NCI-H1694 treated with DMSO at 0.1 percent for 48 hours (cell line): Measurements from ENCODE around the gene YTHDC2.
"Not testable (repeated sequence)": the region's sequence is repeated elsewhere in the genome, so short reads cannot be mapped to it uniquely, and the experiment has no call there.

ENCODE experiments used
- DNase-seq: peaks from one replicate; lab custom pipeline; 2025; lab: John Stamatoyannopoulos, UW

YTHDC2 gene

DNA sequence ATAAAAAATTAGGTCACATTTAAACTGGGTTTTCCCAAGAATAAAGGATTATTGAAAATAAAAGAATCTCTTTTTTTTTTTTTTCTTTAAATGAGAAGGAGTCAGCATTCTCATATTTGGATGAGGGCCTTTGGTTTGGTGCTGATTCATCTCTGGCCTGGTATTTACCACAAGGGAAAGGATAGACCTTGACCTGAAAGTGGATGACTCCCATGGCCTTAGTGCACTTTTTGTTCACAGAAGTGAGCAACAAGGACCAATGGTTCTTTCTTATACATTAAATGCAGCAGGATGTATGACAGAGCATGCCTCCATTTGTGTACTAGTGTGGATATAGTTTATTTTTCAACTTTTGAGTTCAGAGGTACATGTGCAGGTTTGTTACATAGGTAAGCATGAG is 6.9 kb downstream of the YTHDC2 start:
- no peak for DNase-seq

GRCh38 chr5:113520899-113521298 is 7.4 kb downstream of the YTHDC2 start:
- no peak for DNase-seq

- no peak for DNase-seq
These were observed 9.7 kb downstream of the YTHDC2 start for GRCh38 chr5:113523168-113523567.

DNA sequence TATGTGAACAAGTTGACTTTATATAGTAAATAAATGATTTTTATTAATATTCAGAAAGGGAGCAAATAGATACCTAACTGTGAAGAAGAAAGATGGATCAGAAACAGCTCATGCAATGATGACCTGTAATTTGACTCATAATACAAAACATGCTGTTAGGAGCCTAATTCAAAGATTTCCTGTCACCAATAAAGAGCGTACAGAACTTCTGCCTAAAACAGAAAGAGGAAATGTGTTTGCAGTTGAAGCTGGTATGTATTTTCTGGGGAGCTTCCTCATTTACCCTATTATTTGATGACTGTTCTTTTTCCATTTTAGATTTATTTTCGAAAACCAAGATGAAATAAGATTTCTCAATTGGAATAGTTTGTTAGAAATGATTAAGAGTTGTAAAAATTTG is 11.4 kb downstream of the YTHDC2 start:
- no peak for DNase-seq

DNA sequence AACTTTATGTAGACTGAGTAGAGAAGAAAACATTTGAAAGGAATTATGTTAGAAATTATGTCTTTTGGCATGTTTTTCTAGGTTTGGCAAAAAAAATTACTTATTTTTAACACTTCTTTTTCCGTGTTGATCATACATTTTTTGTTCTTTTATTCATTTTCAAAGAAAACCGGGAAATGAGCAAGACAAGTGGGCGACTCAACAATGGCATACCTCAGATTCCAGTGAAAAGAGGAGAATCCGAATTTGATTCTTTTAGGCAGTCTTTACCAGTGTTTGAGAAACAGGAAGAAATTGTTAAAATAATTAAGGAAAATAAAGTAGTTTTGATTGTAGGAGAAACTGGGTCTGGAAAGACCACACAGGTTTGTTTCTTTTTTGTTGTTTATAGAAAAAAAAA is 12.9 kb downstream of the YTHDC2 start:
- DNase-seq: no peak

- DNase-seq: no peak
These were observed 14.3 kb downstream of the YTHDC2 start for GRCh38 chr5:113527746-113528145.

GRCh38 chr5:113531481-113532159 is 18.1 kb downstream of the YTHDC2 start:
- no peak for DNase-seq

GRCh38 chr5:113538313-113538712 is 24.8 kb downstream of the YTHDC2 start:
- DNase-seq: no peak

DNA sequence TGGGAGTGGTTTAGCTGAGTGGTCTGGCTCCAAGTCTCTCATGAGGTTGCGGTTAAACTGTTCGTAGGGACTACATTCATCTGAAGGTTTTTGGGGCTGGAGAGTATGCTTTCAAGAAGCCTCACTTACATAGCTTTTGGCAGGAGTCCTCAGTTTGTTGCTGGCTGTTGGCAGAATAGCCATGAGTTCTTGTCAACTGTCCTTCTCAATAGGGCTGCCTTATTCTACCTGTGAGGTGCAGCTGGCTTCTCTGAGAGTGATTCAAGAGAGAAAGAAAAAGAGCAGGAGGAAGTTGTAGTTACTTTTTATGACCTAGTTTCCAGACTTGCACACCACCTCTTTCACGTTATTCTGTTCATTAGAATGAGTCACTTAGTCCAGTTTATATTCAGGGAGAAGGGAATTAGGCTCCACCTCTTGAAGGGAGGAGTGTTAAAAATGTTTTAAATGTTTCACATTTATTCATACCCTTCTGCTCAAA is 33.2 kb downstream of the YTHDC2 start:
- DNase-seq: no peak

- no peak for DNase-seq
These were observed 34.9 kb downstream of the YTHDC2 start for GRCh38 chr5:113548396-113548795.

DNA sequence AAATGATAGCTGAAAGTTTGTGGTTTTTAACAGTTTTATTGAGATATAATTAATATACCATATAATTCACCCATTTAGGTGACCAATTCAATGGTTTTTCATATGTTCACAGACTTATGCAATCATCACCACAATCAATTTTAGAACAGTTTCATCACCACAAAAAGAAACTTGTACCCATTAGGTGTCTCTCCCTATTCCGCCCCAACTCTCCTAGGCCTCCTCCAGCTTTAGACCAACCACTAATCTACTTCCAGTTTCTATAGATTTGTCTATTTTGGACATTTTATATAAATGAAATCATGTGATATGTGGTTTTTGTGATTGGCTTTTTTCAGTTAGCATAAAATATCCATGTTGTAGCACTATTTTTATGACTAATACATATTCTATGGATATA is 38.6 kb downstream of the YTHDC2 start:
- no peak for DNase-seq

- DNase-seq: no peak
These were observed 39.1 kb downstream of the YTHDC2 start for GRCh38 chr5:113552620-113553019.

DNA sequence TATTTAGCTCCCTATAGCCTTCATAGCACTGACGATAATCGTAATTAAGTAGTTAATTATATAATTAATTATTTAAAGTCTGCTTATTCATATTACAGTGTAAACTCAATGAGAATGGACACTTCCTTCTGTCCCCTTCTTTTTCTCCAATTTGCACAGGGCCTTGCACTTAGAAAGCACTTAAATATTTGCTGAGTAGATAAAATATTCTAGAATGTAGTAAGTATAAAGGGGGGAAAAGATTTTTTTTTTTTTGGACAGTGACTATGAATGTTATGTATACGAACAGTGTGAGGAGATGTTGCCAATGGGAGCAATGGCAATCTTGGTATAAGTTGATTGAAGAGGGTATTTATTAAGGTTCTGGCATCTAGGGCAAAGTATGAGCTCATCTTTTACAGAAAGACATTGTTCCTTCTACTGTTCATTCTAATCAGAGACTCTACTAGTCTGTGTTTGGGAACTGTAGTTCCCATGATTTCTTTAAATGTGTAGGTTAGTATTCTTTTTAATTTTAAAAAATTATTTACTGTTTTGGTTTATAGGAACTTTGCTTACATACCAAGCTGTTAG is 49.4 kb downstream of the YTHDC2 start:
- no peak for DNase-seq

- DNase-seq: no peak
These were observed 55.9 kb downstream of the YTHDC2 start for GRCh38 chr5:113569396-113569795.

DNA sequence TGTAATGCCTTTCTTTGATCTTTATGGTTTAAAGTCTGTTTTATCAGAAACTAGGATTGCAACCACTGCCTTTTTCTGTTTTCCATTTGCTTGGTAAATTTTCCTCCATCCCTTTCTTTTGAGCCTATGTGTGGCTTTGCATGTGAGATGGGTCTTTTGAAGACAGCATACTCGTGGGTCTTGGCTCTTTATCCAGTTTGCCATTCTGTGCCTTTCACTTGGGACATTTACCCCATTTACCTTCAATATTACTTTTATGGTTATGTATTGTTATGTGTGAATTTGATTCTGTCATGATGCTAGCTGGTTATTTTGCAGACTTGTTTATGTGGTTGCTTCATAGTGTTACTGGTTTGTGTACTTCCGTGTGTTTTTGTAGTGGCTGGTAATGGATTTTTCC is 59.2 kb downstream of the YTHDC2 start:
- DNase-seq: no peak

DNA sequence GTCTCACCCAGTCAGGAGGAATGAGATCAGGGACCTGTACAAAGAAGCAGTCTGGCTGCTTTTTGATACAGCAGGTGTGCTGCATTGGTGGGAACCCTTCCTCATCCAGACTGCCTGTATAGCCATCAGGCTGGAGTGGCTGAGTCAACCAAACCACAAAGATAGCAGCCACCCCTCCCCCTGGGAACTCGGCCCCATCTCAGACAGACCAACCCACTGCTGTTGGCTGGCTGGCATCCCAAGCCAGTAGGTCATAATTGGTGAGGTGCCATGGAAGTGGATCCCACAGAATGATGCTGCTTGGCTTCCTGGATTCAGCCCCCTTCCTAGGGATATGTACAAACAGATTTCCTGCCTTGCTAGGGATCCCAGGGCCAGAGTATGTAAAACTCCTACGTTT is 60.9 kb downstream of the YTHDC2 start:
- DNase-seq: no peak

DNA sequence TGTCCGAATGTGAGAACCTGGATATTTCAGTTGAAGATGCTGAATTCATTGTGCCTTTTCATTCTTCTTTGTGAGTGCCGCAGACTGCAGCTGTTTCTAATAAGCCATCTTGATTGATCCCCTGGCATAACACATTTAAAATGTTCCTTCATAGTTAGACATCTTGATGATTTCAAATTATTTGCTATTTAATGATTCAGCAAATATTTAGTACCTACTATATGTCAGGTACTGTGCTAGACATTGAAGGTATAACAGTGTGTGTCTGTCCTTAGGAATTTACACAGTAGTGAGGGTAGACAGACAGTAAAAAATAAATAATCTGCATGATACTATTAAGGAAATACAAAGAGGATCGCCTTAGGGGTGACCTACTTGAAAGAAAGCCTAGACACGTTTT is 61.6 kb downstream of the YTHDC2 start:
- DNase-seq: no peak

DNA sequence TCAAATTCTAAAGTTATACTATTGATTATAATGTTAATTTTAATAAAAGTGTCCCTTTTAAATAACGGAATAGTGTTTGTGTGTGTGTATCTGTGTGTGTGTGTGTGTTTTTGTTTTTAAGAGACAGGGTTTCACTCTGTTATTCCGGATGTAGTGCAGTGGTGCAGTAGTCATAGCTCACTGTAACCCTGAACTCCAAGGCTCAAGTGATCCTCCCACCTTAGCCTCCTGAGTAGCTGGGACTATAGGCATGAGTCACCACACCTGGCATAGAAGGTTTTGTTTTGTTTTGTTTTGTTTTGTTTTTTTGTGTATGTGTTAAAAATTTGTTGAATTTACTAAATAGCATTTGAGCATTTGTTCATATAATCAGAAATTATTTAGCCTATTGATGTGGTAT is 64.6 kb downstream of the YTHDC2 start:
- no peak for DNase-seq

- no peak for DNase-seq
These were observed 67.9 kb downstream of the YTHDC2 start for GRCh38 chr5:113581388-113581787.

DNA sequence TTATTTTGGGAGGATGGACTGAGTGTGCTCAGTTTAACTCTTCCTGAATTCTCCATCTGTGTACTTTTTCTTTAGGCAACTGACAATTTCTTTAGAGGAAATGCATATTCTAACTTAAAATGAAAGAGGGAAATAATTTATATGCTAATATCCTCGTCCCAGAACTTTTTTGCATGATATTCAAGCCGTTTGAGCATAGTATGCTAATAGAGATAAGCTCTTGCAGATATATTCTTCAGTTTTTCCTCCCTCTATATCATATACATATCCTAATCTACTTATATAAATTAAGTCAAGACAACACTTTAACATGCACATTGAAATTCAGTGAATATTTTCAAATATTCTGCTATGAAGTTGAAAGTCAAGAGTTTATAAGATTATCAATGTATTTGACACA is 84.7 kb downstream of the YTHDC2 start:
- DNase-seq: no peak

- DNase-seq: no peak
These were observed 85.4 kb downstream of the YTHDC2 start for GRCh38 chr5:113598926-113599325.

GRCh38 chr5:113600255-113600905 is 86.9 kb downstream of the YTHDC2 start:
- no peak for DNase-seq

DNA sequence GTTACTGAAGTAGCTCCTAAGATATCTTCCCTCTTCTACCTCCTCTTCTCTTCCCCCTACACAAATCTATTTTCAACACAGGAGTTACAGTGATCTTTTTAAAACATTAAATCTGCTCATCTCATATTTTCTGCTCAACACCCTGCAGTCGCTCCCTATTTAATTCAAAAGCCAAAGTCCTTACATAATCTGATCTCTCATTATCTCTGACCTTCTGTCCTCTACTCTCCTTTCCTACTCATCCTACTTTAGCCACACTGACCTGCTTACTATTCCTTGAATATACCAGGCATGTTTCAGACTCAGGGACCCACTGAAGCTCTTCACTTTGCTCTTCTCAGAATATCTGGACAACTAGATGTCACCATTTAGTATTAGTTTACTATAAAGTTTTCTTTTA is 87.9 kb downstream of the YTHDC2 start:
- no peak for DNase-seq

- not testable (repeated sequence) for DNase-seq
These were observed 89.8 kb downstream of the YTHDC2 start for GRCh38 chr5:113603246-113603645.
